Loucy (cell line): Measurements from ENCODE around the gene VPS4B.
A peak's percentile ranks its signal among the peaks of the same experiment; 100 is the strongest.

Source experiments
- H2AFZ ChIP-seq: fragments of 200-600 bp; sonication (generic); 2 replicates; pipeline ENCODE4 v1.6.0; 2016; ENCODE audit warnings: antibody characterized with exemption, mild to moderate bottlenecking, low read length, moderate library complexity
- H3F3A ChIP-seq: fragments of 200-600 bp; 2 replicates; pipeline ENCODE4 v1.6.0; 2016; ENCODE audit warnings: antibody characterized with exemption, low read depth, mild to moderate bottlenecking
- H3K27me3 ChIP-seq: fragments of 200-600 bp; sonication (generic); 2 replicates; pipeline ENCODE4 v1.6.1; 2014; ENCODE audit warnings: low read length, mild to moderate bottlenecking; ENCODE audit not compliant: insufficient read depth, poor library complexity, severe bottlenecking
- H3K36me3 ChIP-seq: fragments of 200-600 bp; sonication (generic); 2 replicates; pipeline ENCODE4 v1.6.1; 2016; ENCODE audit warnings: low read length; ENCODE audit not compliant: insufficient read depth
- H3K4me1 ChIP-seq: fragments of 200-600 bp; sonication (generic); 2 replicates; pipeline ENCODE4 v1.5.1; 2014; ENCODE audit warnings: low read length, mild to moderate bottlenecking; ENCODE audit not compliant: insufficient read depth, poor library complexity, severe bottlenecking
- H3K4me2 ChIP-seq: fragments of 200-600 bp; sonication (generic); 2 replicates; pipeline ENCODE4 v1.6.0; 2014; ENCODE audit warnings: antibody characterized with exemption, low read length, low read depth, mild to moderate bottlenecking; ENCODE audit not compliant: poor library complexity, severe bottlenecking
- H3K4me3 ChIP-seq: fragments of 200-600 bp; sonication (generic); 2 replicates; pipeline ENCODE4 v1.5.1; 2014; ENCODE audit warnings: low read length, mild to moderate bottlenecking, mixed read lengths; ENCODE audit not compliant: poor library complexity, severe bottlenecking
- H3K79me2 ChIP-seq: fragments of 200-600 bp; sonication (generic); 2 replicates; pipeline ENCODE4 v1.6.1; 2014; ENCODE audit warnings: low read length; ENCODE audit not compliant: insufficient read depth
- H3K9ac ChIP-seq: fragments of 200-600 bp; sonication (generic); 2 replicates; pipeline ENCODE4 v1.6.0; 2014; ENCODE audit warnings: mild to moderate bottlenecking, low read depth, low read length, moderate library complexity; ENCODE audit not compliant: poor library complexity, severe bottlenecking
- H3K9me2 ChIP-seq: fragments of 200-600 bp; sonication (generic); replicated peaks from 2 replicates; pipeline ENCODE4 v1.6.1; 2016; ENCODE audit warnings: low read depth, low read length, mixed read lengths
- H3K9me3 ChIP-seq: fragments of 200-600 bp; sonication (generic); 2 replicates; pipeline ENCODE4 v1.6.1; 2014; ENCODE audit warnings: mild to moderate bottlenecking, antibody characterized with exemption, low read length, low read depth; ENCODE audit not compliant: insufficient read depth
- H4K20me1 ChIP-seq: fragments of 200-600 bp; sonication (generic); 2 replicates; pipeline ENCODE4 v1.6.0; 2014; ENCODE audit warnings: antibody characterized with exemption, low read length, mild to moderate bottlenecking; ENCODE audit not compliant: insufficient read depth, poor library complexity, severe bottlenecking
- EZH2phosphoT487 ChIP-seq: fragments of 200-600 bp; IDR thresholded peaks from 2 replicates; pipeline ENCODE4 v1.6.1; 2018; ENCODE audit warnings: antibody characterized with exemption, mild to moderate bottlenecking, moderate library complexity, borderline replicate concordance
- TF ChIP-seq, protein P1 (sequence below): fragments of 200-600 bp; sonication (generic); conservative IDR thresholded peaks from 2 replicates; pipeline ENCODE4 v1.5.1; 2014; ENCODE audit warnings: mild to moderate bottlenecking, antibody characterized with exemption, low read length

VPS4B gene

DNA sequence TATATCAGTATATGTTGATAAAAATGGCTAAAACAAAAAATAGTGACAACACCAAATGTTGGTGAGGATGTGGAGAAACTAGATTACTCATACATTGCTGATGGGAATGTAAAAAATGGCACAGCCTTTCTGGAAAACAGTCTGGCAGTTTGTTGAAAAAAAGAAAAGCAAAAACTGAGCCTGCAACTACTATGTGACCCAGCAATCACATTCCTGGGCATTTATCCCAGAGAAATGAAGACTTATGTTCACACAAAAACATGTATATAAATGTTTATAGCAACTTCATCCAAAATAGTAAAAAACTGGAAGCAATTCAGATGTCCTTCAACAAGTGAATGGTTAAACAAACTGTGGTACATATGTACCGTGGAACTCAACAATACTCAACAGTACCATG is 47.7 kb downstream of the VPS4B start:
- no peaks in the 10 kb centered on the region for H3K4me1 ChIP-seq
- no peak overlapping the region for H3K9ac ChIP-seq
- no peaks in the 10 kb centered on the region for H3F3A ChIP-seq
- H3K36me3 ChIP-seq = no peaks in the 10 kb centered on the region
- H4K20me1 ChIP-seq = no peaks in the 10 kb centered on the region
- H3K79me2 ChIP-seq = no peaks in the 10 kb centered on the region
- no peak overlapping the region for H2AFZ ChIP-seq
- no peak overlapping the region for H3K4me2 ChIP-seq
- TF ChIP-seq, protein P1, sequence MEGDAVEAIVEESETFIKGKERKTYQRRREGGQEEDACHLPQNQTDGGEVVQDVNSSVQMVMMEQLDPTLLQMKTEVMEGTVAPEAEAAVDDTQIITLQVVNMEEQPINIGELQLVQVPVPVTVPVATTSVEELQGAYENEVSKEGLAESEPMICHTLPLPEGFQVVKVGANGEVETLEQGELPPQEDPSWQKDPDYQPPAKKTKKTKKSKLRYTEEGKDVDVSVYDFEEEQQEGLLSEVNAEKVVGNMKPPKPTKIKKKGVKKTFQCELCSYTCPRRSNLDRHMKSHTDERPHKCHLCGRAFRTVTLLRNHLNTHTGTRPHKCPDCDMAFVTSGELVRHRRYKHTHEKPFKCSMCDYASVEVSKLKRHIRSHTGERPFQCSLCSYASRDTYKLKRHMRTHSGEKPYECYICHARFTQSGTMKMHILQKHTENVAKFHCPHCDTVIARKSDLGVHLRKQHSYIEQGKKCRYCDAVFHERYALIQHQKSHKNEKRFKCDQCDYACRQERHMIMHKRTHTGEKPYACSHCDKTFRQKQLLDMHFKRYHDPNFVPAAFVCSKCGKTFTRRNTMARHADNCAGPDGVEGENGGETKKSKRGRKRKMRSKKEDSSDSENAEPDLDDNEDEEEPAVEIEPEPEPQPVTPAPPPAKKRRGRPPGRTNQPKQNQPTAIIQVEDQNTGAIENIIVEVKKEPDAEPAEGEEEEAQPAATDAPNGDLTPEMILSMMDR = no peak
- TF ChIP-seq EZH2phosphoT487 = no peak
- H3K9me2 ChIP-seq = no peaks in the 10 kb centered on the region
- no peak overlapping the region for H3K4me3 ChIP-seq
- no peaks in the 10 kb centered on the region for H3K27me3 ChIP-seq
- H3K9me3 ChIP-seq = no peaks in the 10 kb centered on the region

DNA sequence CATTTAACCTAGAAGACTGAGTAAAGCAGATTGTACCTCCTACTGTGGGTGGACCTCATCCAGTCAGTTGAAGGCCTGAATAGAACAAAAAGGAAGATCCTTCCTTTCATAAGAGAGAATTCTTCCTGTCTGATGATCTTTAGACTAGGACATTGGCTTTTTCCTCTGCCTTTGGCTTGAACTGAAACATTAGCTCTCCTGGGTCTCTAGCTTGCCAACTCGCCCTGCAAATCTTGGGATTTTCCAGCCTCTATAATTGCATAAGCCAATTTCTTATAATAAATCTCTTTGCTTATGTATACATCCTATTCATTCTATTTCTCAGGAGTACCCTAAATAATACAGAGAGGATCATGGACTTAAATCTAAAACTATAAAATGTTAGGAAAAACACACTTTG is 49.1 kb downstream of the VPS4B start:
- H3K27me3 ChIP-seq = no peaks in the 10 kb centered on the region
- no peak overlapping the region for H2AFZ ChIP-seq
- H3K4me3 ChIP-seq = no peak overlapping the region
- no peaks in the 10 kb centered on the region for H3K9me3 ChIP-seq
- TF ChIP-seq EZH2phosphoT487 = no peak
- TF ChIP-seq, protein P1 = no peak
- no peak overlapping the region for H3K9ac ChIP-seq
- H3K79me2 ChIP-seq = no peaks in the 10 kb centered on the region
- no peaks in the 10 kb centered on the region for H3K36me3 ChIP-seq
- H3K9me2 ChIP-seq = no peaks in the 10 kb centered on the region
- H3K4me1 ChIP-seq = no peaks in the 10 kb centered on the region
- H3F3A ChIP-seq = no peaks in the 10 kb centered on the region
- H3K4me2 ChIP-seq = no peak overlapping the region
- H4K20me1 ChIP-seq = no peaks in the 10 kb centered on the region

DNA sequence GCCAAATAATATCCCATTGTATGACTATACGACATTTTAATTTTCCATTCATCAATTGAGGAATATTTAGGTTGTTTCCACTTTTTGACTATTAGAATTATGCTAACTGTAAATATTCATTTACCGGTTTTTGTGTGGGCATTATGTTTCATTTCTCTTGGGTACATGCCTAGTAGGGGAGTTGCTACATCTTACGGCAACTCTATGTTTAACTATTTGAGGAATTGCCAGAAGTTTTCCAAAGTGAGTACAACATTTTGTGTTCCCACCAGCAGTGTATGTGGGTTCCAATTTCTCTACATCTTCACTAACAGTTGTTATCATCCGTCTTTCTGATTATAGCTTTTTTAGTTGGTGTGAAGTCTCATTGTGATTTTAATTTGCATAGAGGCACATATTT is 53.7 kb downstream of the VPS4B start:
- Histone ChIP-seq H3K9me2 (no peaks in the 10 kb centered on the region), H3K9me3 (no peaks in the 10 kb centered on the region), H2AFZ (no peak overlapping the region), H3K4me1 (peaks cover 24% of the 10 kb centered on the region), H3K4me3 (peak overlapping the region; percentile 84), H3K9ac (no peak overlapping the region), H3K36me3 (no peaks in the 10 kb centered on the region), H3K4me2 (peak overlapping the region; percentile 88), H3F3A (no peaks in the 10 kb centered on the region), H3K79me2 (peaks cover 21% of the 10 kb centered on the region; the same call in 1 of the 2 replicates), H4K20me1 (peaks cover 23% of the 10 kb centered on the region), H3K27me3 (no peaks in the 10 kb centered on the region)
- TF ChIP-seq, protein P1 = no peak
- no peak for TF ChIP-seq EZH2phosphoT487
